GM23338 (cell line): ENCODE measurements around the gene SPATA13. TPM values are rescaled to one million over a fixed set of nuclear protein-coding genes. Genes with fewer than 3 reads are reported as not detected.

Experiments
- ATAC-seq: fragments of 200-7000 bp; cut with Tn5 transposase; 3 replicates; pipeline ENCODE4 v1.9.1; 2020
- DNase-seq: peaks from one replicate; pipeline ENCODE4 v3.0.0-alpha.2; 2015; ENCODE audit warnings: low spot score
- H2AFZ ChIP-seq: fragments of 200-600 bp; sonication (generic); 2 replicates; pipeline ENCODE4 v1.8.0; 2016; ENCODE audit warnings: antibody characterized with exemption, mild to moderate bottlenecking, moderate library complexity
- H3F3A ChIP-seq: fragments of 200-600 bp; sonication (generic); replicated peaks from 2 replicates; pipeline ENCODE4 v1.8.0; 2017; ENCODE audit warnings: antibody characterized with exemption, mixed run types, low read depth
- H3K27ac ChIP-seq: fragments of 200-600 bp; sonication (generic); 2 replicates; pipeline ENCODE4 v1.6.1; 2016; ENCODE audit warnings: low read depth
- H3K27me3 ChIP-seq: fragments of 200-600 bp; sonication (generic); 2 replicates; pipeline ENCODE4 v1.8.0; 2016; ENCODE audit warnings: mild to moderate bottlenecking, mixed run types, moderate library complexity; ENCODE audit not compliant: insufficient read depth
- H3K36me3 ChIP-seq: fragments of 200-600 bp; sonication (generic); 2 replicates; pipeline ENCODE4 v1.8.0; 2016; ENCODE audit warnings: mild to moderate bottlenecking; ENCODE audit not compliant: insufficient read depth
- H3K4me1 ChIP-seq: fragments of 200-600 bp; sonication (generic); 2 replicates; pipeline ENCODE4 v1.8.0; 2016; ENCODE audit warnings: mild to moderate bottlenecking, moderate library complexity; ENCODE audit not compliant: insufficient read depth
- H3K4me2 ChIP-seq: fragments of 200-600 bp; sonication (generic); 2 replicates; pipeline ENCODE4 v1.7.1; 2017; ENCODE audit warnings: mixed run types
- H3K4me3 ChIP-seq: fragments of 200-600 bp; sonication (generic); 2 replicates; pipeline ENCODE4 v1.6.1; 2016; ENCODE audit warnings: mixed run types
- H3K79me2 ChIP-seq: fragments of 200-600 bp; sonication (generic); replicated peaks from 2 replicates; pipeline ENCODE4 v1.8.0; 2017; ENCODE audit warnings: mild to moderate bottlenecking; ENCODE audit not compliant: insufficient read depth
- H3K9me2 ChIP-seq: fragments of 200-600 bp; sonication (generic); 2 replicates; pipeline ENCODE4 v1.8.0; 2017; ENCODE audit not compliant: insufficient read depth
- H4K20me1 ChIP-seq: fragments of 200-600 bp; sonication (generic); replicated peaks from 2 replicates; pipeline ENCODE4 v1.8.0; 2017; ENCODE audit warnings: mild to moderate bottlenecking; ENCODE audit not compliant: insufficient read depth
- H3K27ac Mint-ChIP-seq: 2 replicates; pipeline ENCODE4 v1.8.0; 2020; ENCODE audit warnings: inconsistent platforms, mild to moderate bottlenecking, moderate library complexity, mixed read lengths
- H3K27me3 Mint-ChIP-seq: 3 replicates; pipeline ENCODE4 v1.8.0; 2022; ENCODE audit warnings: low read depth, mild to moderate bottlenecking, moderate library complexity, mixed read lengths, inconsistent platforms; ENCODE audit not compliant: insufficient read depth, poor library complexity
- H3K36me3 Mint-ChIP-seq: 3 replicates; pipeline ENCODE4 v1.8.0; 2021; ENCODE audit warnings: low read depth, mild to moderate bottlenecking, inconsistent platforms, moderate library complexity, mixed read lengths
- H3K4me1 Mint-ChIP-seq: 3 replicates; pipeline ENCODE4 v1.8.0; 2020; ENCODE audit warnings: mild to moderate bottlenecking, inconsistent platforms, mixed read lengths
- H3K4me3 Mint-ChIP-seq: 3 replicates; pipeline ENCODE4 v1.8.0; 2021; ENCODE audit warnings: moderate library complexity, mild to moderate bottlenecking, inconsistent platforms, mixed read lengths
- H3K9me3 Mint-ChIP-seq: 3 replicates; pipeline ENCODE4 v1.8.0; 2020; ENCODE audit warnings: moderate library complexity, mild to moderate bottlenecking, inconsistent platforms, mixed read lengths
- CREB1 ChIP-seq: fragments of 250-450 bp; sonication (Bioruptor Pico); IDR thresholded peaks from 2 replicates; pipeline ENCODE4 v1.5.0; 2020; ENCODE audit warnings: low read depth, mild to moderate bottlenecking, moderate library complexity
- CTCF ChIP-seq, 2 experiments: fragments of 200-600 bp in 1 of 2; sonication (generic) in 1 of 2; conservative IDR thresholded peaks; 2 replicates each; pipeline versions ENCODE4 v1.5.1 to v1.6.1; 2016 to 2017; ENCODE audit warnings: antibody characterized with exemption in 2 of 2, low read depth in 2 of 2, mild to moderate bottlenecking in 2 of 2, moderate library complexity in 1 of 2
- EZH2 ChIP-seq: fragments of 200-600 bp; sonication (generic); IDR thresholded peaks from one replicate; pipeline ENCODE4 v1.8.0; 2017; ENCODE audit warnings: antibody characterized with exemption, mild to moderate bottlenecking, low read depth; ENCODE audit not compliant: unreplicated experiment
- EZH2phosphoT487 ChIP-seq: fragments of 200-600 bp; sonication (generic); IDR thresholded peaks from one replicate; pipeline ENCODE4 v1.8.1; 2018; ENCODE audit warnings: antibody characterized with exemption; ENCODE audit not compliant: unreplicated experiment
- STAT1 ChIP-seq: IDR thresholded peaks from one replicate; pipeline ENCODE4 v1.6.1; 2016; ENCODE audit warnings: antibody characterized with exemption; ENCODE audit not compliant: unreplicated experiment
- ZNF114 ChIP-seq: fragments of 250-450 bp; sonication (Bioruptor Pico); IDR thresholded peaks from 2 replicates; pipeline ENCODE4 v1.5.0; 2020; ENCODE audit warnings: mild to moderate bottlenecking, moderate library complexity
- ZNF331 ChIP-seq: fragments of 250-450 bp; sonication (Bioruptor Pico); IDR thresholded peaks from 2 replicates; pipeline ENCODE4 v1.5.0; 2020; ENCODE audit warnings: low read depth, mild to moderate bottlenecking, moderate library complexity
- ZNF462 ChIP-seq: fragments of 250-450 bp; sonication (Bioruptor Pico); IDR thresholded peaks from 2 replicates; pipeline ENCODE4 v1.5.0; 2020; ENCODE audit warnings: mild to moderate bottlenecking, moderate library complexity
- polyA plus RNA-seq: library from polyadenylated mRNA; unstranded; fragments of >200 nt; fragmentation: Nextera tagmentation; extraction: Ambion mirVana; gene quantifications from 2 replicates; pipeline ENCODE4 v1.2.1, GENCODE V29; 2016
- total RNA-seq: library from RNA; depleted of rRNA; stranded (reverse); fragments of >200 nt; shearing (Covaris generic); gene quantifications from 2 replicates; pipeline ENCODE4 v1.2.3, GENCODE V29; 2014
- TF ChIP-seq, protein P1 (sequence below): IDR thresholded peaks from one replicate; pipeline ENCODE4 v1.6.1; 2018; ENCODE audit warnings: antibody characterized with exemption; ENCODE audit not compliant: unreplicated experiment

The SPATA13 gene
- total and polyA plus RNA-seq, 2 experiments from 2014 or later, result 11.9 to 45.7 TPM

DNA sequence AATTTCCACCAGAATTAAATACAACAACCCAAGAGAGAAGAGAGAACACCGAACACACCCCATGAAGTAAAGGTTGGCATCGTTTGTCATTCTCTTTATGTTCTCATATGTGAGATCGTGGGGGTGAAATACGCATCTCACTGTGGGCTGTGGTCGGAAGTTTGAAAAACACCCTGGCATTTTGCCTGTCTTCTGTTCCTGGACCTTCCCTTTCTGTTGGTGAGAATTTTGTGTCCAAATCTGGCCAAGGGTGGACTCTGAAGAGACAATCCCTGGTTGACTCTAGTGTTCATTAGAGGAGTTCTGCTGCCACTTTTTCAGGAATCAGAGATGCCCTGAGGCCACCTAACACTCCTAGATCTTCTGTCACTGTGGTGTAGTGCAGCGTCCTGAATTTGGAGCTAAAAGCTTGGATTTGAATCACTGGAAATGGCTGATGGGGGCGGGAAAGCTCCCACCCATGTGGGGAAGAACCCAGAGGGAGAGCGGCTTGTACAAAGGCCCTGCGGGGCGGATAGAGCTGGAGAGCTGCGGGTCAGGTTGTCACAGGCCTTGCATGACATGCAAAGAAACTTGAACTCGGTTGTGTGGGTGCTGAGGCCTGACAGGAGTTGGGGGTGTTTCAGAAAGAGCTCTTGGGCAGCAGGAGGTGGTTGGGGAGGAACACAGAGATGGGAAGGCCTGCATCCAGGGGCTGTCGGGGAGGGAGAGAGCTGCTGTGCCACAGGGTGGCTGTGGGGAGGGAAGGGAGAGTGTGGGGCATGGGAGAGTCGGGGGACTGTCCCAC lies 11.1 kb upstream of the SPATA13 start (continued):
- TF ChIP-seq ZNF462 (no peak), STAT1 (no peak)

GRCh38 chr13:24150572-24150971 lies 9.9 kb upstream of the SPATA13 start:
- Histone ChIP-seq H3K9me2 (no peaks in the 10 kb centered on the region), H3K27me3 (no peaks in the 10 kb centered on the region), H3F3A (no peaks in the 10 kb centered on the region), H3K4me2 (no peak overlapping the region), H3K27ac (no peak overlapping the region), H3K4me1 (peaks cover 7% of the 10 kb centered on the region; the same call in 1 of the 2 replicates), H2AFZ (no peak overlapping the region), H3K36me3 (no peaks in the 10 kb centered on the region), H3K79me2 (no peaks in the 10 kb centered on the region), H4K20me1 (no peaks in the 10 kb centered on the region), H3K4me3 (no peak overlapping the region)
- no peak overlapping the region for H3K4me3 Mint-ChIP-seq
- DNase-seq (no peak), ATAC-seq (no peak)
- no peak overlapping the region for H3K27ac Mint-ChIP-seq
- no peaks in the 10 kb centered on the region for H3K9me3 Mint-ChIP-seq
- H3K4me1 Mint-ChIP-seq, result peaks cover 28% of the 10 kb centered on the region
- peaks cover 5% of the 10 kb centered on the region for H3K27me3 Mint-ChIP-seq
- no peaks in the 10 kb centered on the region for H3K36me3 Mint-ChIP-seq
- TF ChIP-seq ZNF331 (CRISPR knock-in tag), result no peak
- TF ChIP-seq, protein P1, sequence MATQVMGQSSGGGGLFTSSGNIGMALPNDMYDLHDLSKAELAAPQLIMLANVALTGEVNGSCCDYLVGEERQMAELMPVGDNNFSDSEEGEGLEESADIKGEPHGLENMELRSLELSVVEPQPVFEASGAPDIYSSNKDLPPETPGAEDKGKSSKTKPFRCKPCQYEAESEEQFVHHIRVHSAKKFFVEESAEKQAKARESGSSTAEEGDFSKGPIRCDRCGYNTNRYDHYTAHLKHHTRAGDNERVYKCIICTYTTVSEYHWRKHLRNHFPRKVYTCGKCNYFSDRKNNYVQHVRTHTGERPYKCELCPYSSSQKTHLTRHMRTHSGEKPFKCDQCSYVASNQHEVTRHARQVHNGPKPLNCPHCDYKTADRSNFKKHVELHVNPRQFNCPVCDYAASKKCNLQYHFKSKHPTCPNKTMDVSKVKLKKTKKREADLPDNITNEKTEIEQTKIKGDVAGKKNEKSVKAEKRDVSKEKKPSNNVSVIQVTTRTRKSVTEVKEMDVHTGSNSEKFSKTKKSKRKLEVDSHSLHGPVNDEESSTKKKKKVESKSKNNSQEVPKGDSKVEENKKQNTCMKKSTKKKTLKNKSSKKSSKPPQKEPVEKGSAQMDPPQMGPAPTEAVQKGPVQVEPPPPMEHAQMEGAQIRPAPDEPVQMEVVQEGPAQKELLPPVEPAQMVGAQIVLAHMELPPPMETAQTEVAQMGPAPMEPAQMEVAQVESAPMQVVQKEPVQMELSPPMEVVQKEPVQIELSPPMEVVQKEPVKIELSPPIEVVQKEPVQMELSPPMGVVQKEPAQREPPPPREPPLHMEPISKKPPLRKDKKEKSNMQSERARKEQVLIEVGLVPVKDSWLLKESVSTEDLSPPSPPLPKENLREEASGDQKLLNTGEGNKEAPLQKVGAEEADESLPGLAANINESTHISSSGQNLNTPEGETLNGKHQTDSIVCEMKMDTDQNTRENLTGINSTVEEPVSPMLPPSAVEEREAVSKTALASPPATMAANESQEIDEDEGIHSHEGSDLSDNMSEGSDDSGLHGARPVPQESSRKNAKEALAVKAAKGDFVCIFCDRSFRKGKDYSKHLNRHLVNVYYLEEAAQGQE, result no peak
- TF ChIP-seq CTCF (conservative IDR thresholded peaks at IDR 0.05; ENCODE audit: low read depth in 2 of 2), result no peak
- no peak for TF ChIP-seq EZH2phosphoT487
- no peak for TF ChIP-seq EZH2
- no peak for TF ChIP-seq STAT1
- no peak for TF ChIP-seq CREB1 (CRISPR knock-in tag)
- no peak for TF ChIP-seq ZNF114 (CRISPR knock-in tag)
